HG03354 (cell line): ENCODE measurements around the gene PCNA.

ENCODE experiments used
- ATAC-seq: cut with Tn5 transposase; IDR thresholded peaks from one replicate; pipeline ENCODE4 v1.9.1; 2021; ENCODE audit warnings: mild to moderate bottlenecking; ENCODE audit not compliant: unreplicated experiment, poor library complexity, severe bottlenecking

Gene PCNA

GRCh38 chr20:5119435-5120184 lies at the start of gene PCNA:
Gene PCNA (minus strand): TSS chr20:5119958. CDS start chr20:5119798, 160 bp downstream.
- ATAC-seq, result peak; percentile 93

- no peak for ATAC-seq
Observed at GRCh38 chr20:5168651-5169396, 49.1 kb upstream of the PCNA start.

- ATAC-seq, result no peak
Observed at GRCh38 chr20:5164645-5165625, 45.2 kb upstream of the PCNA start.

- no peak for ATAC-seq
Observed at GRCh38 chr20:5161536-5162164, 41.9 kb upstream of the PCNA start.

GRCh38 chr20:5160882-5161281 lies 41.1 kb upstream of the PCNA start:
- no peak for ATAC-seq

- no peak for ATAC-seq
Observed at GRCh38 chr20:5159928-5160327, 40.2 kb upstream of the PCNA start.

GRCh38 chr20:5156675-5157448 lies 37.1 kb upstream of the PCNA start:
- no peak for ATAC-seq

GRCh38 chr20:5155404-5155803 lies 35.6 kb upstream of the PCNA start:
- ATAC-seq, result no peak

- ATAC-seq, result no peak
Observed at GRCh38 chr20:5154543-5154925, 34.8 kb upstream of the PCNA start.

- ATAC-seq, result no peak
Observed at GRCh38 chr20:5153612-5154542, 34.1 kb upstream of the PCNA start.

- no peak for ATAC-seq
Observed at GRCh38 chr20:5153152-5153467, 33.4 kb upstream of the PCNA start.

GRCh38 chr20:5150226-5151076 lies 30.7 kb upstream of the PCNA start:
- ATAC-seq, result no peak

GRCh38 chr20:5149892-5150225 lies 30.1 kb upstream of the PCNA start:
- ATAC-seq, result no peak

- ATAC-seq, result no peak
Observed at GRCh38 chr20:5148581-5148980, 28.8 kb upstream of the PCNA start.

GRCh38 chr20:5146871-5147592 lies 27.3 kb upstream of the PCNA start:
- no peak for ATAC-seq

GRCh38 chr20:5146099-5146668 lies 26.4 kb upstream of the PCNA start:
- ATAC-seq, result no peak
